Suprapubic skin (tissue), 4 donors: ENCODE data around the gene TMC3. TPM values are rescaled to one million over a fixed set of nuclear protein-coding genes. Genes with fewer than 3 reads are reported as not detected.

Experiments used
- DNase-seq, 2 donors: peaks; one replicate each; pipeline ENCODE4 v3.0.0-alpha.2; 2019; ENCODE audit warnings: low spot score in 2 of 2
- H3K27ac ChIP-seq: fragments of 200-600 bp; sonication (generic); one replicate; pipeline ENCODE4 v1.5.1; 2019
- H3K27me3 ChIP-seq: fragments of 200-600 bp; sonication (generic); one replicate; pipeline ENCODE4 v1.5.1; 2019
- H3K36me3 ChIP-seq: fragments of 200-600 bp; sonication (generic); one replicate; pipeline ENCODE4 v1.5.1; 2019
- H3K4me1 ChIP-seq: fragments of 200-600 bp; sonication (generic); one replicate; pipeline ENCODE4 v1.5.1; 2019
- H3K4me3 ChIP-seq: fragments of 200-600 bp; sonication (generic); one replicate; pipeline ENCODE4 v1.5.1; 2019; ENCODE audit warnings: mild to moderate bottlenecking
- H3K9me3 ChIP-seq: fragments of 200-600 bp; sonication (generic); one replicate; pipeline ENCODE4 v1.5.1; 2019
- EP300 ChIP-seq: sonication (generic); formaldehyde crosslinking; IDR thresholded peaks from one replicate; pipeline ENCODE4 v1.6.1; 2017; ENCODE audit warnings: antibody characterized with exemption
- POLR2A ChIP-seq, 2 donors: fragments of 450-650 bp; IDR thresholded peaks; one replicate each; pipeline ENCODE4 v1.6.1; 2017; ENCODE audit warnings: antibody characterized with exemption in 2 of 2, mild to moderate bottlenecking in 2 of 2, moderate library complexity in 2 of 2
- POLR2AphosphoS5 ChIP-seq, 3 donors: sonication (generic); formaldehyde crosslinking; IDR thresholded peaks; one replicate each; pipeline ENCODE4 v1.6.1; 2017; ENCODE audit warnings: antibody characterized with exemption in 3 of 3
- WGBS: methylation state at CpG from one replicate; pipeline ENCODE4 v1.1.5; 2018; 5-methylcytosine and 5-hydroxymethylcytosine counted together
- total RNA-seq, 4 donors: library from RNA; depleted of rRNA; stranded (reverse); fragments of >200 nt; gene quantifications; one replicate each; pipeline ENCODE4 v1.1.0, GENCODE V29; 2016
- TF ChIP-seq, protein P1 (sequence below), 2 donors: fragments of 200-600 bp in 1 of 2; fragments of 450-650 bp in 1 of 2; sonication (generic) in 1 of 2; IDR thresholded peaks; one replicate each; pipeline ENCODE4 v1.5.1; 2016 to 2019; ENCODE audit warnings: antibody characterized with exemption in 2 of 2, mild to moderate bottlenecking in 1 of 2, moderate library complexity in 1 of 2

TMC3 gene
- total RNA-seq, 4 donors from 2014 or later = 0.16 TPM; not detected in 3

GRCh38 chr15:81372575-81372974 is 1.4 kb downstream of the TMC3 start:
- TF ChIP-seq EP300 (no peak), POLR2A (IDR thresholded peaks at IDR 0.05) (no peak), POLR2AphosphoS5 (IDR thresholded peaks at IDR 0.05) (no peak)
- TF ChIP-seq, protein P1, sequence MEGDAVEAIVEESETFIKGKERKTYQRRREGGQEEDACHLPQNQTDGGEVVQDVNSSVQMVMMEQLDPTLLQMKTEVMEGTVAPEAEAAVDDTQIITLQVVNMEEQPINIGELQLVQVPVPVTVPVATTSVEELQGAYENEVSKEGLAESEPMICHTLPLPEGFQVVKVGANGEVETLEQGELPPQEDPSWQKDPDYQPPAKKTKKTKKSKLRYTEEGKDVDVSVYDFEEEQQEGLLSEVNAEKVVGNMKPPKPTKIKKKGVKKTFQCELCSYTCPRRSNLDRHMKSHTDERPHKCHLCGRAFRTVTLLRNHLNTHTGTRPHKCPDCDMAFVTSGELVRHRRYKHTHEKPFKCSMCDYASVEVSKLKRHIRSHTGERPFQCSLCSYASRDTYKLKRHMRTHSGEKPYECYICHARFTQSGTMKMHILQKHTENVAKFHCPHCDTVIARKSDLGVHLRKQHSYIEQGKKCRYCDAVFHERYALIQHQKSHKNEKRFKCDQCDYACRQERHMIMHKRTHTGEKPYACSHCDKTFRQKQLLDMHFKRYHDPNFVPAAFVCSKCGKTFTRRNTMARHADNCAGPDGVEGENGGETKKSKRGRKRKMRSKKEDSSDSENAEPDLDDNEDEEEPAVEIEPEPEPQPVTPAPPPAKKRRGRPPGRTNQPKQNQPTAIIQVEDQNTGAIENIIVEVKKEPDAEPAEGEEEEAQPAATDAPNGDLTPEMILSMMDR (IDR thresholded peaks at IDR 0.05) = no peak
- no peak overlapping the region for H3K27ac ChIP-seq
- no peaks in the 10 kb centered on the region for H3K36me3 ChIP-seq
- no peak overlapping the region for H3K4me3 ChIP-seq
- H3K27me3 ChIP-seq = no peaks in the 10 kb centered on the region
- DNase-seq = no peak
- 60% methylated on average over 3 of the region's 3 CpGs for WGBS
- no peaks in the 10 kb centered on the region for H3K9me3 ChIP-seq
- no peaks in the 10 kb centered on the region for H3K4me1 ChIP-seq

- no peak overlapping the region for H3K27ac ChIP-seq
- H3K27me3 ChIP-seq = no peaks in the 10 kb centered on the region
- TF ChIP-seq, protein P1 (IDR thresholded peaks at IDR 0.05) = no peak
- TF ChIP-seq POLR2A (IDR thresholded peaks at IDR 0.05) (no peak), EP300 (no peak), POLR2AphosphoS5 (IDR thresholded peaks at IDR 0.05) (no peak)
- no peak overlapping the region for H3K4me3 ChIP-seq
- peaks cover 4% of the 10 kb centered on the region for H3K4me1 ChIP-seq
- WGBS = 42% methylated on average over 5 of the region's 5 CpGs
- no peaks in the 10 kb centered on the region for H3K9me3 ChIP-seq
- H3K36me3 ChIP-seq = no peaks in the 10 kb centered on the region
- no peak for DNase-seq
Observed at GRCh38 chr15:81363718-81364500, 10.1 kb downstream of the TMC3 start.

DNA sequence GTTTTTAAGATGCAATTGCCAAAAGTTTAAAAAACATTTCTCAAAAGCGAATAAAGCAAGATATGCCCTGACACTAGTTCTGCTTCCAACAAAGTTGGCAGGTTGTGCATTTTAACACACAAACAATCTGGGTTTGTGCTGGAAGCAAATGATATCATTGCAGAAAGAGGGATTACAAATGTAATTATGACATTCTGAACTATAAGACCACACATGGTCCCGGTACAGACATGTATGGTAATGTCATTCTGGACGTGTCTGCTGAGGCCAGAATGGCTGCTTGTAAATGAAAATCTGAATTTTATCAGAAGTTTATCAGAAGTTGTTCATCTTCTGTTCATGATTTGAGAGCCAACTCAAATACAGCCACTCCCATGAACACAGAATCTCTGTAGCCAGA is 10.7 kb downstream of the TMC3 start:
- no peak overlapping the region for H3K4me3 ChIP-seq
- no peak overlapping the region for H3K27ac ChIP-seq
- 34% methylated on average over 3 of the region's 3 CpGs for WGBS
- no peaks in the 10 kb centered on the region for H3K36me3 ChIP-seq
- no peaks in the 10 kb centered on the region for H3K27me3 ChIP-seq
- H3K4me1 ChIP-seq = peaks cover 4% of the 10 kb centered on the region
- H3K9me3 ChIP-seq = no peaks in the 10 kb centered on the region
- TF ChIP-seq EP300 = no peak
- TF ChIP-seq POLR2A (IDR thresholded peaks at IDR 0.05) = no peak
- TF ChIP-seq, protein P1 (IDR thresholded peaks at IDR 0.05) = no peak
- no peak for TF ChIP-seq POLR2AphosphoS5 (IDR thresholded peaks at IDR 0.05)
- no peak for DNase-seq

DNA sequence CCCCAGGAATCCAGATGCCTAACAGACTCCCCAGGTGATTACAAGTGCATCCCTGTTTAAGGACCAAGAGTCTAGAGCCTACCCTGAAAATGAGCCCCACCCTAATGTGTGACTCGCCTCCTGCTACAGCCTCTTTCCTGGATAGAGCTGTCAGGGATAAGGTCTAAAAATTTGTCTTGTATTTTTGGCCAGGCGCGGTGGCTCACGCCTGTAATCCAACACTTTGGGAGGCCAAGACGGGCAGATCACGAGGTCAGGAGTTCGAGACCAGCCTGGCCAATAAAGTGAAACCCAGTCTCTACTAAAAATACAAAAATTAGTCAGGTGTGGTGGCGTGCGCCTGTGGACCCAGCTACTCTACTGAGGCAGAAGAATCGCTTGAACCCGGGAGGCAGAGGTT is 11.2 kb downstream of the TMC3 start:
- WGBS = 78% methylated on average over 11 of the region's 11 CpGs
- Histone ChIP-seq H3K27ac (no peak overlapping the region), H3K27me3 (no peaks in the 10 kb centered on the region), H3K4me3 (no peak overlapping the region), H3K4me1 (peaks cover 4% of the 10 kb centered on the region), H3K36me3 (no peaks in the 10 kb centered on the region), H3K9me3 (no peaks in the 10 kb centered on the region)
- no peak for DNase-seq
- no peak for TF ChIP-seq POLR2AphosphoS5 (IDR thresholded peaks at IDR 0.05)
- TF ChIP-seq, protein P1 (IDR thresholded peaks at IDR 0.05) = no peak
- no peak for TF ChIP-seq EP300
- TF ChIP-seq POLR2A (IDR thresholded peaks at IDR 0.05) = no peak

DNA sequence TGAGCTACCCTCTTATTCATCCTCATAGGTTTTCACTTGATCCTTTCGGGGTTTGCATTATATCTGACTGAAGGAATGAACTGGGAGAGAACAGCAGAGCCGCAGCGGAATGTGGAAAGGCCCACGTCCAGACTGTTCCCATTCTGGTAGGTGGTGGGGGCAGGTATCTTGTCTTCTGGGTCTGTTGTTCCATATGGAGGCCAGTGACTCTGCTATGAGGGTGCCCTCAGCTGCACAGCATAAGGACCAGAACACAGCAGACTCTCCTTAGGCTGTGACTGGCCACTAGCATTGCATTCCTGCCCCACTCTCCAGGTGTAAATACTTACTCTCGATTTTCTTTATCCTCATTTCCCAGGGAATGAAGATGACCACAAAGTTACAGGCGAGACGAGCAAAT is 12.1 kb downstream of the TMC3 start:
- no peaks in the 10 kb centered on the region for H3K36me3 ChIP-seq
- H3K4me3 ChIP-seq = no peak overlapping the region
- no peaks in the 10 kb centered on the region for H3K27me3 ChIP-seq
- H3K4me1 ChIP-seq = peaks cover 4% of the 10 kb centered on the region
- no peaks in the 10 kb centered on the region for H3K9me3 ChIP-seq
- no peak overlapping the region for H3K27ac ChIP-seq
- WGBS = 94% methylated on average over 7 of the region's 7 CpGs
- TF ChIP-seq EP300 (no peak), POLR2A (IDR thresholded peaks at IDR 0.05) (no peak), POLR2AphosphoS5 (IDR thresholded peaks at IDR 0.05) (no peak)
- TF ChIP-seq, protein P1 (IDR thresholded peaks at IDR 0.05) = no peak
- no peak for DNase-seq
